RWPE2 (cell line): ENCODE measurements around the gene ZC3H12D.

Experiments used
- ATAC-seq: fragments of 200-7000 bp; cut with Tn5 transposase; 3 replicates; pipeline ENCODE4 v1.9.1; 2021; ENCODE audit warnings: low read depth
- DNase-seq: peaks from one replicate; pipeline ENCODE4 v3.0.0-alpha.2; 2020; ENCODE audit warnings: low spot score
- H3K27ac ChIP-seq: fragments of 450-650 bp; 2 replicates; pipeline ENCODE4 v1.5.1; 2017; ENCODE audit warnings: mild to moderate bottlenecking; ENCODE audit not compliant: poor library complexity, severe bottlenecking
- H3K27me3 ChIP-seq: fragments of 250-450 bp; sonication (Bioruptor Pico); 2 replicates; pipeline ENCODE4 v1.5.1; 2021; ENCODE audit warnings: mild to moderate bottlenecking, moderate library complexity; ENCODE audit not compliant: insufficient read depth, poor library complexity, severe bottlenecking
- H3K36me3 ChIP-seq: fragments of 250-450 bp; sonication (Bioruptor Pico); 2 replicates; pipeline ENCODE4 v1.5.1; 2020; ENCODE audit warnings: low read depth, mild to moderate bottlenecking, moderate library complexity
- H3K4me1 ChIP-seq: fragments of 250-450 bp; sonication (Bioruptor Pico); 2 replicates; pipeline ENCODE4 v1.5.1; 2021; ENCODE audit warnings: mild to moderate bottlenecking, moderate library complexity; ENCODE audit not compliant: insufficient read depth, poor library complexity, severe bottlenecking
- H3K4me3 ChIP-seq: fragments of 250-450 bp; sonication (Bioruptor Pico); 2 replicates; pipeline ENCODE4 v1.5.1; 2021; ENCODE audit warnings: mild to moderate bottlenecking, moderate library complexity; ENCODE audit not compliant: severe bottlenecking
- H3K9me3 ChIP-seq: fragments of 250-450 bp; sonication (Bioruptor Pico); 2 replicates; pipeline ENCODE4 v1.5.1; 2021; ENCODE audit warnings: mild to moderate bottlenecking, moderate library complexity; ENCODE audit not compliant: severe bottlenecking
- CTCF ChIP-seq: fragments of 450-650 bp; IDR thresholded peaks from one replicate; pipeline ENCODE4 v1.5.1; 2017; ENCODE audit warnings: mild to moderate bottlenecking, moderate library complexity; ENCODE audit not compliant: poor library complexity, severe bottlenecking

The ZC3H12D gene

DNA sequence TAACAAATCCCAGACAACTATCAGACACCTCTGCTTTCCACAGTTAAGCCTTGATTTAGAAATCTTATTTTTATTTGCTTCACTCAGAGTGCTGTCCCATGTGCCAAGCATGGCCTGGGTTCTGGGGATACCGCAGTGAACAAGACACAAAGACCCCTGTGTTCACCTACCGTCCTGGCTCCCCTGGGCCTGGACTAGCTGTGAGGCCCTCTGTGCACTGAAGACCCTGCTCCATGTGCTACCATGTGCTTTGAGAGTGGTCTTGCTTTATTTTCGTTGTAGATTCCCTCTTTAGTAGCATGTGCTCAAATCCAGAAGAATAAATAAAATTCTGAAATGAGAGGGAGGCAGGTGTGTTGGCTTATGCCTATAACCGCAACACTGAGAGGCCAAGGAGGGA, 62.2 kb downstream of the ZC3H12D start:
- DNase-seq (no peak), ATAC-seq (no peak)
- Histone ChIP-seq H3K4me3 (no peak overlapping the region), H3K9me3 (no peaks in the 10 kb centered on the region), H3K27ac (no peak overlapping the region), H3K4me1 (no peaks in the 10 kb centered on the region), H3K36me3 (no peaks in the 10 kb centered on the region), H3K27me3 (no peaks in the 10 kb centered on the region)
- no peak for TF ChIP-seq CTCF

DNA sequence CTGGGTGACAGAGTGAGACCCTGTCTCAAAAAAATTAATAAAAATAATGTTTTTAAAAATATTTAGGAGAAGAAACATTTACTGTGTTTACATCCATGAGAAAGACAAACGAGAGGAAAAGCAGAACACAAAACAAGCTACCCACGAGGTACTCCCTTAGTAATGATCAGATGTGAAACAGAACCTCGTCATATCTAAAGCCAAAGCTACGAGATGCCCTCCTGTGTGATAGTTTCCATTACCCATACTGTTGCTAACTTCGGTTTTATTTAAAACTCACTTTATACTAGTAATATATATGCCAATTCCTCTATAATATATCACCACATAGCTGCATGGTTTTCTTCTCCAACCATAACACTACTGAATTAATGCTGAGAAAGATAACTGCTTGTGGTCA, 63.7 kb downstream of the ZC3H12D start:
- DNase-seq (no peak), ATAC-seq (no peak)
- H3K36me3 ChIP-seq = no peaks in the 10 kb centered on the region
- TF ChIP-seq CTCF = no peak
- no peaks in the 10 kb centered on the region for H3K27me3 ChIP-seq
- H3K27ac ChIP-seq = no peak overlapping the region
- no peak overlapping the region for H3K4me3 ChIP-seq
- H3K4me1 ChIP-seq = no peaks in the 10 kb centered on the region
- H3K9me3 ChIP-seq = no peaks in the 10 kb centered on the region

GRCh38 chr6:149419696-149420404, 65.0 kb downstream of the ZC3H12D start:
- Histone ChIP-seq H3K27me3 (no peaks in the 10 kb centered on the region), H3K27ac (no peak overlapping the region), H3K4me3 (no peak overlapping the region), H3K9me3 (no peaks in the 10 kb centered on the region), H3K36me3 (no peaks in the 10 kb centered on the region), H3K4me1 (no peaks in the 10 kb centered on the region)
- no peak for TF ChIP-seq CTCF
- no peak for ATAC-seq
- DNase-seq = no peak

GRCh38 chr6:149414821-149415220, 70.0 kb downstream of the ZC3H12D start:
- Histone ChIP-seq H3K36me3 (peaks cover 18% of the 10 kb centered on the region), H3K4me1 (no peaks in the 10 kb centered on the region), H3K9me3 (no peaks in the 10 kb centered on the region), H3K27me3 (no peaks in the 10 kb centered on the region), H3K4me3 (no peak overlapping the region), H3K27ac (no peak overlapping the region)
- DNase-seq (no peak), ATAC-seq (no peak)
- no peak for TF ChIP-seq CTCF

DNA sequence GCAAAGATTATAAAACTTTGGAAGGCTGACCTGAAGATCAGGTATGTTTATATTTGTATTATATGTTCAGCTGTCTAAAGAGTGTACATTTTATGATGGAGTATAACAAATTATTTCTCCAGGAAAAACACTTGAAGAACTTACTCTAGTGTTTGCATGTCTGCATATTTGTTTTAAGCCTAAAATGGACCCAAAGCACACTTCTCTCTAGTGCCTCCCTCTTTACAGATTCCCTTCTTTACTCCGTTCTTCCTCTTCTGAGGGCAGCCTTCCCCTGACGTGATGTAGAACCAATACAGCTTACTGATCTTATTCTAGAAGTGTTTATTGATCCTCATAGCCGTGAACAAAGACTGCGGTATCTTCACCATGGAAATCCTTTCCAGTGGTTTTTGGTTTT, 70.8 kb downstream of the ZC3H12D start:
- Histone ChIP-seq H3K4me1 (no peaks in the 10 kb centered on the region), H3K9me3 (no peaks in the 10 kb centered on the region), H3K27ac (no peak overlapping the region), H3K4me3 (no peak overlapping the region), H3K27me3 (no peaks in the 10 kb centered on the region), H3K36me3 (peaks cover 26% of the 10 kb centered on the region)
- TF ChIP-seq CTCF = no peak
- no peak for ATAC-seq
- no peak for DNase-seq
